SHP77 treated with DMSO at 0.1 percent for 48 hours (cell line): ENCODE measurements around the gene AP3S2.
"Not testable (repeated sequence)": the region's sequence is repeated elsewhere in the genome, so short reads cannot be mapped to it uniquely, and the experiment has no call there.

Experiments used
- DNase-seq: peaks from one replicate; lab custom pipeline; 2025; lab: John Stamatoyannopoulos, UW

The AP3S2 gene

GRCh38 chr15:89834465-89835175 lies 59.2 kb downstream of the AP3S2 start:
- DNase-seq, result not testable (repeated sequence)

GRCh38 chr15:89833966-89834365 lies 59.8 kb downstream of the AP3S2 start:
- DNase-seq, result no peak

DNA sequence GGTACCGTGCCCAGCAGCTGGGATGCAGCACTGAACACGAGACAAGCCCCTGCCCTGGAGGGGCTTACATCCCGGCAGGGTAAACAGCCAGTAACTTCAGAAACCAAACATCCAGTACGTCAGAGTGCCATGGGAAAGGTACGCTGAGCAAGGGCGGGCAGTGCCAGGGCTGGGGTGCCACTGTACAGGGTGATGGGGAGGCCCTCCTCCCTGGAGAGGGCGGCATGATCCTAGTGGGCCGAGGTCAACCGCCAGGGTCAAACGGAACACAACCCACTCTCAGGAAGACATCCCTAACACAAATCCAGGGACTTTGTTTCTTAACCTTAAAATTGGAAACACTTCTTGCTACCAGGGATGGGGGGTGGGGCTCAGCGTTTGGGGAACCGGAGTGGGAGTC lies 63.2 kb downstream of the AP3S2 start:
- no peak for DNase-seq

GRCh38 chr15:89829616-89830440 lies 64.0 kb downstream of the AP3S2 start:
- no peak for DNase-seq

GRCh38 chr15:89829161-89829560 lies 64.6 kb downstream of the AP3S2 start:
- DNase-seq, result no peak

GRCh38 chr15:89828281-89829145 lies 65.3 kb downstream of the AP3S2 start:
- DNase-seq, result no peak

GRCh38 chr15:89827829-89828228 lies 66.0 kb downstream of the AP3S2 start:
- DNase-seq, result no peak

DNA sequence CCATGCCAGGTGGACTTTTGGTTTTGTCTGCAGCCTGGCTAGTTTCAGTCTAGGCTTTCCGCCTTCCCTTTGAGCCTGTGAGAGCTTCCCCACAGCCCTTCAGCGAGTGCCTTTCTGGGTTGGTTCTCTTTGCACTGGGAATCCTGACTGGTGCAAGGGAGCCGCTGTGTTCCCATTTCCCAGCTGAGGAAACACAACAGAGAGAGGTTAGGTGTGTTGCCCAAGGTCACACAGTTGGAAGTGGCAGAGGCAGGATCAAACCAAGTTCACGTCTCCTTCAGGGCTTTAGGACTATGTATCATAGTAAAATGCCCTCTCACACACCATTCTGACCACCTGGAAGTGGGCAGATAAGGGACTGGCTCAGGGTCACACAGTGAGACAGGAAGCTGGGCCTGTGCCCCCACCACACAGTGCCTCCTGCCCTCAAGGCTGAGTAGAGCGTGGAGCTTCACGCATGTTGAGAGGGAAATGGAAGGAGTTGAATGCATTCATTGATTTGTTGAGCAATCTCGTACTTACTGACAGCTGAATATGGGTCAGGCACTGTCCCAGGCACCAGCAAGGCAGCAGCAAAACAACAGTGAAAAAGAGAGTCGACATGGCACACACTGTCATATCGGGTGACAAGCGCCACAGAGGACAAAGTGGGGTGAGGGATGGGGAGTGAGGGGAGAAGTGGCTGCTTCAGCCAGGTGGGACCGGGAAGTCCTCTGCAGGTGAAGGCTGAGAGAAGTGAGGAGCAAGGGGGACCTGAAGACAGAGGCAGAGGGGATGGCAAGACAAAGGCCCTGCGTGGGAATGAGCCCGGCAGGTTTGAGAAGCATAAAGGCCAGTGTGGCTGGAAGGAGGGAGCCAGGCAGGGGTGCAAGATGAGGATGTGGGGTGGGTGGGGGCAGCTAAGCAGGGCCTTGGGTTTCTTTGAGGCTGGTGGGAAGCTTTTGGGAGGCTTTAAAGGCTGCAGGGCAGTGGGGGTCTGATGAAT lies 66.8 kb downstream of the AP3S2 start:
- no peak for DNase-seq

GRCh38 chr15:89825271-89825940 lies 68.4 kb downstream of the AP3S2 start:
- no peak for DNase-seq

GRCh38 chr15:89824607-89824867 lies 69.3 kb downstream of the AP3S2 start:
- no peak for DNase-seq

DNA sequence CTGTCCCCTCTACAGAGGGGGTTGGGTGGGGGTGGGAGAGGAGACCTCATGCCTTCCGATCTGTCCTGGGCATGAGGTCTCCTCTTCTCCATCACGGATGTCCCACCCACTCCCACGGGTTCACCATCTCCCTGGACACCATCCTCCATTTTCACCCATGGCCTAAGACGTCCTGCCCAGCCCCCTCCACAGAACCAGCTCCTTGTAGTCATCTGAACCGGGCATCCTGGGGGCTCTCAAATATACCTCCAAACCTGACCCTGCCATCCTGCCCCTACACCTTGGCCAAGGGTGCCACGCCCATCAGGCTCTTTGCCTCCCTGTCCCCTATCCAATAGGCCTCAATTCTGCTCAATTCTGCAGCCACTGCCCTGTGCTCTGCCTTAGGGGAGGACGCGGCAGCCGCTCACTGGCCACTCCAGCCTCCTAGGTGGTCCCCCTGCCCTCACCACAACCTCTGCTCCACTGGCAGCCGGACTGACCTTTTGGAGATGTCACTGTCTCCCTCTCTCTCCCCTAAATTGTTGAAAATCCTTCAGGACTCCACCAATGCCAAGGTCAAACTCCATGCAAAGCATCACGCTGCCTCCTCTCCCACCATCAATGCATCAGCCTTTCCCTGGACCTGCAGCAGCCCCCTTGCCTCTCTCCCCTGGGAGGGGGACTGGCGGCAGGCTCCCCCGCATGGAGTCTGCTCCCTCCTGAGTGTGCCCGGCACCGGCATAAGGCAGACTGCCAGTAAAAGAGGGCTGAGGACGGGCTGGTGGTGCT lies 69.8 kb downstream of the AP3S2 start:
- no peak for DNase-seq

GRCh38 chr15:89822951-89823711 lies 70.7 kb downstream of the AP3S2 start:
- DNase-seq, result no peak

- no peak for DNase-seq
These were observed 71.2 kb downstream of the AP3S2 start for GRCh38 chr15:89822611-89822950.

GRCh38 chr15:89822026-89822425 lies 71.8 kb downstream of the AP3S2 start:
- DNase-seq, result no peak

DNA sequence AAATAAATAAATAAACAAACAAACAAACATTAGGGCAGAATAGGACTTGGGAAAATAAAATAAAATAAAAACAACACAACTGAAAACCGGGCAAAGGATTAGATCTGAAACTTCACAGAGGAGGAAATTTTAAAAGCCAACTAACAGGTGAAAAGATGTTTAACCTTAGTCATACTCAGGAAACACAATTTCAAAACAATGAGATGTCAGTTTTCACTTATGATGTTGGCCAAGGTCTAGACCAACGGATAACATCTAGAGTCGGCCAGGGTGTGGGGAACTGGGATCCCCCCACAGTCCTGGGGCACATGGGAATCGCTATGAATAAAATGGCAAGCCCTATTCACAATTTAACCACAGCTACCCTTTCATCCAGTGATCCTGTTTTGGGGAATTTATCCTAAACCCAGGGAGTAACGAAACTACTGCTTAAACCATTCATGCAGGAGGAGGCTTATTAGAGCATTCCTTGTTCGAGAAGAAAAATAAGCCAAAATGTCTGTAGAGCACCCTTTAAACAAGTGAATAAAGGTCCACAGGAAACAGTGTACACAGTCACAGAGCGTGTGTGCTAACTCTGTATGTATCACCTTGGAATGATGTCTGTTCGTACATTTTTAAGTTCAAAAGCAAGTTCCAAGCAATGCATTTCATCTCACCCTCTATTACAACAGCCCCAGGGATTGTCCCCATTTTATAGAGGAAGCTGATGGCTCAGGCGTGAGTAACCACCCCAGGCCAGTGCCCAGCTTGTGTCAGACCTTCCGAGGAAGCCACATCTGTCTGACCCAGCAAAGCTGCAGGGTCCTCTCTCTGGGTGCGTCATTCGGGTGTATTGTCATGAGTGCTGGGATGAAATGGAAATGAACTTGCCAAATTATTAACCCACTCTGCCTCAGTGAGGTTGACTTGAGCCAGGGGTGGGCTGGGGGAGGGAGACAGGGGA lies 72.9 kb downstream of the AP3S2 start:
- no peak for DNase-seq

- no peak for DNase-seq
These were observed 75.5 kb downstream of the AP3S2 start for GRCh38 chr15:89818287-89818686.

DNA sequence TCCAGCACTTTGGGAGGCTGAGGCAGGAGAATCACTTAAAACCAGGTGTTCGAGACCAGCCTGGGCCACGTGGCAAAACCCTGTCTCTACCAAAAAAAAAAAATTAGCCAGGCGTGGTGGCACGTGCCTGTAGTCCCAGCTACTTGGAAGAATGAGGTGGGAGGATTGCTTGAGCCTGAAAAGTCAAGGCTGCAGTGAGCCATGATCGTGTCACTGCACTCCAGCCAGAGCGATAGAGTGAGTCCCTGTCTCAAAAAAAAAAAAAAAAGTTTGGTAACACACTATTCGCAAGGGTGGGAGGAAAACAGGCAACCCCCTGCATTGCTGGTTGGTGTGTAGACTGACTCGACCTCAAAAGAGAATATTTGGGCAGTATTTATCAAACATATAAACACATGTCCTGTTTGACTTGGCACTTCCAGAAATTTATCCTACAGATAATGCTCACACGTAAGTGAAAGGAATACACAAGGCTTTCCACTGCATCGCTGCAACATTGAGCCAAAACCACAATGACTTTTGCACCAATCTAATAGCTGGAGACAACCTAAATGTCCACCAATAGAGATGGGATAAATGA lies 76.0 kb downstream of the AP3S2 start:
- DNase-seq, result no peak

GRCh38 chr15:89815769-89816168 lies 78.0 kb downstream of the AP3S2 start:
- DNase-seq, result no peak
